ENCODE measurements around the gene NCAM1.

Gene NCAM1

DNA sequence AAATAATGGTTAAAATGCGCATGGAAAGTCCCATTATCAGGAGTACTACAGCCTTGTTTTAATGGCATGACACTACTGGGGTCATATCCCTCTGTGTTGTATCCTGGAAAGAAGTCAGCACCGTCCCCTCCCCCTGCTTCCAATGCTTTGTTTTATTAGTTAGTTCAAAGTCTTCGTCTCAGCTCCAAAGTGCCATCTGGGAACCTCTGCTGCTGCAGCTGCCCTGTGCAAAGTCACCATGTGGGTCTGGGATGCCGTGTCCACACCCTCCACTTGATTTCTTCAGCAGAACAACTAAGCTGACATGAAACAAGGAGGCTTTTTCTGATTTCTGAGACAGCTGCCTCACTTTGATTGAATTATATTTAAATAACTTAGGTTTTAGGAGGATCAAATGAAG, 29.5 kb upstream of the NCAM1 start:
- POLR2A ChIA-PET: no interaction called here
- CTCF ChIA-PET: interaction anchor here (0.7 kb wide), 1 partner anchor 10 kb away, joined by 3 read pairs; no protein-coding TSS in a partner anchor
- DNase-seq (ENCODE audit: extremely low spot score): no peak
- TF ChIP-seq HDGF (IDR thresholded peaks at IDR 0.05; ENCODE audit: borderline replicate concordance) (no peak), FOXK2 (IDR thresholded peaks at IDR 0.05) (no peak), SP1 (IDR thresholded peaks at IDR 0.05) (no peak), FOXA1 (IDR thresholded peaks at IDR 0.05) (no peak), FOXM1 (IDR thresholded peaks at IDR 0.05; ENCODE audit: borderline replicate concordance) (no peak), L3MBTL2 (conservative IDR thresholded peaks at IDR 0.05) (no peak), SUZ12 (IDR thresholded peaks at IDR 0.05) (no peak)

DNA sequence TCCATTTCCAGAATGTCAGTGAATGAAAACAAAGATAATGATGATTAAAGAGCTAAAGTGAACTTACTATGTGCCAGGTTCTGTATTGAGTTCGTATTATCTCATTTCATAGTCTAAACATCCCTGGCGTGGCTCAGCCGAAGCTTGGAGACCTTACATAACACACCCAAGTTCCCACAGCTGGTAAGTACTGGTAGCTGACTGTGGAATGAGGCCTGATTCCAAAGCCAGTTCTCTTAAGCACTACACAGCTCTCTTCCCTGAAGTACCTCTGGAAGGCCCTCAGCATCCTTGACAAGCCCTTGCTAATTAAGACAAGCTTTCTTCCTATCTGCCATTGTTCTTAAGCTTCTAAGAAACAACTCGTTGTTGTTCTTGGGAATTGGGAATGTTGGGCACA, 28.6 kb upstream of the NCAM1 start:
- no peak for DNase-seq (ENCODE audit: extremely low spot score)
- POLR2A ChIA-PET: no interaction called here
- TF ChIP-seq CTBP1 (IDR thresholded peaks at IDR 0.05; ENCODE audit: borderline replicate concordance) (no peak), FOXM1 (IDR thresholded peaks at IDR 0.05; ENCODE audit: borderline replicate concordance) (no peak), BHLHE40 (IDR thresholded peaks at IDR 0.05; ENCODE audit: borderline replicate concordance) (no peak), ARNT (IDR thresholded peaks at IDR 0.05) (no peak)
- CTCF ChIA-PET: interaction anchor here (0.6 to 0.7 kb wide), 2 partner anchors 50 to 78 kb away, joined by 3 to 4 read pairs; no protein-coding TSS in a partner anchor

DNA sequence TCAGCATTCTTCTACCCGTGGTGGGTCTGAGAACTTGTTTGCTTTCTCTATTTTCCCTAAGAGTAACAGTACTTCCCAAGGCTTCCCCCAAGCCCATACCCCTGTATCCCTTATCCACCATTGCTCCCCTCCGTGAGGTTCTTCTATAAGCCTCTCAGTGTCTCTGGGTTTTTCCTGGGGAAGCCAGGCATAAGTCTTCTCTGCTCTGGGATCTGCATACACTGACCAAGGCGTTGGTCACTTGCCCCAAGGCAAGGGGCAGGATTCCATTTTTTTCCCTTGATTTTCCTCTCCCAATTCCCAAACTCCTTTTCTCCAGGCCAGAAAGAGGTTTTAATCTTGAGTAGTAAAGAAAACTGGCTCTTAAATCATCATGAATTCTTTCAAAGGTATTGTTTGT, 27.2 kb upstream of the NCAM1 start:
- TF ChIP-seq BHLHE40 (IDR thresholded peaks at IDR 0.05; ENCODE audit: borderline replicate concordance) (no peak), ZNF384 (IDR thresholded peaks at IDR 0.05) (no peak), CTBP1 (IDR thresholded peaks at IDR 0.05; ENCODE audit: borderline replicate concordance) (no peak), SP1 (IDR thresholded peaks at IDR 0.05) (no peak), HDGF (IDR thresholded peaks at IDR 0.05; ENCODE audit: borderline replicate concordance) (no peak), FOXM1 (IDR thresholded peaks at IDR 0.05; ENCODE audit: borderline replicate concordance) (no peak), ELF4 (IDR thresholded peaks at IDR 0.05) (no peak), SUZ12 (IDR thresholded peaks at IDR 0.05) (no peak), TARDBP (IDR thresholded peaks at IDR 0.05) (no peak), LEF1 (IDR thresholded peaks at IDR 0.05; ENCODE audit: borderline replicate concordance) (no peak), FOXA1 (IDR thresholded peaks at IDR 0.05) (no peak), L3MBTL2 (conservative IDR thresholded peaks at IDR 0.05) (no peak), ARNT (IDR thresholded peaks at IDR 0.05) (no peak), NFRKB (IDR thresholded peaks at IDR 0.05) (no peak), FOXK2 (IDR thresholded peaks at IDR 0.05) (no peak)
- TF ChIP-seq, protein P1, sequence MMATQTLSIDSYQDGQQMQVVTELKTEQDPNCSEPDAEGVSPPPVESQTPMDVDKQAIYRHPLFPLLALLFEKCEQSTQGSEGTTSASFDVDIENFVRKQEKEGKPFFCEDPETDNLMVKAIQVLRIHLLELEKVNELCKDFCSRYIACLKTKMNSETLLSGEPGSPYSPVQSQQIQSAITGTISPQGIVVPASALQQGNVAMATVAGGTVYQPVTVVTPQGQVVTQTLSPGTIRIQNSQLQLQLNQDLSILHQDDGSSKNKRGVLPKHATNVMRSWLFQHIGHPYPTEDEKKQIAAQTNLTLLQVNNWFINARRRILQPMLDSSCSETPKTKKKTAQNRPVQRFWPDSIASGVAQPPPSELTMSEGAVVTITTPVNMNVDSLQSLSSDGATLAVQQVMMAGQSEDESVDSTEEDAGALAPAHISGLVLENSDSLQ (IDR thresholded peaks at IDR 0.05): no peak
- CTCF ChIA-PET: no interaction called here
- POLR2A ChIA-PET: no interaction called here
- no peak for DNase-seq (ENCODE audit: extremely low spot score)

DNA sequence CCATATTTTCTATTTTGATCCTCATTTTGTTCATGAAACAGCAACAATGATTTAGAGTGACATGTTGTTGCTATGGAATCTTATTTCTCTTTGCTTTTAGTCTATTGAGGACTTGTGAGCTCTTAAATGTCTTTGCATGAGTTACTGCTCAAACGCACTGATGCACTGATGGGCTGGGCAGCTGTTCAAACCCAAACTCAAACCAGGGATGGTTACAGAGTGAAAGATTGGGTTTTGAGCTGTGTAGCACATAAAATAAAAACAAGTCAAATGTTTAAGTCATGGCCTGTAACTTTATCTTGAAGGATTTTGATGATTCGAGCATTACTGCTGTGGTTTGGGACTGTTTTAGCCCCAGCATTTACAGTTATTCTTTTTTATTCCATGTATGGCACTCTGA, 20.1 kb upstream of the NCAM1 start:
- ChIA-PET CTCF (interaction anchor here (0.6 kb wide), 2 partner anchors 222 to 332 kb away, joined by 3 read pairs; no protein-coding TSS in a partner anchor), POLR2A (interaction anchor here (0.8 kb wide), 1 partner anchor 22 kb away, joined by 4 read pairs; no protein-coding TSS in a partner anchor)
- DNase-seq (ENCODE audit: extremely low spot score): no peak
- no peak for TF ChIP-seq ELF4 (IDR thresholded peaks at IDR 0.05)
- TF ChIP-seq, protein P1 (IDR thresholded peaks at IDR 0.05): 0 out of 2 replicates have a peak, but pooled peaks have one; percentile 4

DNA sequence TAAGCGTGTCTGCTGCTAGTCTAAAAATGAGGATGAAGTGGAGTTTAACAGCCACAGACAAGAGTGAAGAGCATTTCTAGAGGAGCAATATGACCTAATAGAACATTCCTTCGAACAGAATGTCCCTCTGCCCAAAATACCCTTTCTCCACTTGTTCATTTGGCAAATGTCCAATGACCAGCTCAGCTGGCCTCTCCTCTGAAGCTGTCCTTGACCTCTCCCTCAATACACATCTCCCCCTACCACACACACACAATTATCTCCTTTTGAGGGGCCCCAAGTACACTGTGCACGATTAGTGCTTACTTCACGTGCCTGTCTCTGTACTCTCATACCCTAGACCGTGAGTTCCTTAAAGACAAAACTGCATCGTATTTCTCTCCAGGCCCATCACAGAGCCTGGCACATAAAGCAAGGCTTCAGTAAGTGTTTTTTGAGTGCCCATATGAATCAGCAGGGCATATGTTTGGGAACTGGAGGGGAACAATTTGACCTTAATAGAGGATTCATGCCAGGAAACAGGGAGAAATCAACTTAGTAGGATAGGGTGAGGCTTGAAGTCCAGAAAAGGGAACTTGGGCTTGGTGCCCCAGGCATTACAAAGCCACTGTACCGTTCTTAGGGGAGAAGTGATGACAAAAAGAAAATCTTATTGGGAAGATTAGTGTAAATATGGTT, 18.1 kb upstream of the NCAM1 start:
- TF ChIP-seq, protein P1 (IDR thresholded peaks at IDR 0.05): no peak
- no peak for TF ChIP-seq FOXA1 (IDR thresholded peaks at IDR 0.05)
- CTCF ChIA-PET: no interaction called here
- POLR2A ChIA-PET: no interaction called here
- DNase-seq (ENCODE audit: extremely low spot score): no peak

DNA sequence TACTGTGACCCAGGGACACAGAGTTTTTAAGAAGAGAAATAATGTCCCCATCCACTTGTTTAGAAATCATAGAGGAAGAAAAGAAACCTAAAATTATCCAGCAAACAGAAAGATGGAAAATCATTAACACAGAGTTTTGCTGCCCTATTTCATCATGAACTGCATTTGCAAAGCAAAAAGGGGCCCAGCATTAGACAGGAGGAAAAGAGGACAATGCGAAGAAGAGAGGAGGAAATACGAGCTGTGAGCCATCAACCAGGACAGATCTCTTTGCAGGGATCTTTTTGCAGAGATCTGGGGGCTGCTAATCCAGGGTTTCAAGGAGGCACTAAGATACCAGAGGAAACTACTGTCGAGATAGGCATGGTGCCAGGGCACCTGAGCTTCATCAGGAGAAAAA, 14.4 kb upstream of the NCAM1 start:
- no peak for DNase-seq (ENCODE audit: extremely low spot score)
- TF ChIP-seq NFRKB (IDR thresholded peaks at IDR 0.05) (no peak), FOXM1 (IDR thresholded peaks at IDR 0.05; ENCODE audit: borderline replicate concordance) (no peak), ARNT (IDR thresholded peaks at IDR 0.05) (no peak), BHLHE40 (IDR thresholded peaks at IDR 0.05; ENCODE audit: borderline replicate concordance) (no peak), HDGF (IDR thresholded peaks at IDR 0.05; ENCODE audit: borderline replicate concordance) (no peak), ZNF384 (IDR thresholded peaks at IDR 0.05) (no peak), ELF4 (IDR thresholded peaks at IDR 0.05) (no peak), FOXK2 (IDR thresholded peaks at IDR 0.05) (no peak), FOXA1 (IDR thresholded peaks at IDR 0.05) (no peak), LEF1 (IDR thresholded peaks at IDR 0.05; ENCODE audit: borderline replicate concordance) (no peak), L3MBTL2 (conservative IDR thresholded peaks at IDR 0.05) (no peak), SUZ12 (IDR thresholded peaks at IDR 0.05) (no peak), CTBP1 (IDR thresholded peaks at IDR 0.05; ENCODE audit: borderline replicate concordance) (no peak), TARDBP (IDR thresholded peaks at IDR 0.05) (no peak), SP1 (IDR thresholded peaks at IDR 0.05) (no peak)
- TF ChIP-seq, protein P1 (IDR thresholded peaks at IDR 0.05): no peak
- CTCF ChIA-PET: no interaction called here
- POLR2A ChIA-PET: no interaction called here
